Trophoblast cell (in vitro differentiated cells and primary cell): ENCODE results near the gene MAP4K4.

Experiments
- DNase-seq, 2 donors: peaks; one replicate each; pipeline ENCODE4 v3.0.0-alpha.2; 2016
- H2AFZ ChIP-seq: 2 replicates; pipeline ENCODE4 v1.6.1; 2013; ENCODE audit warnings: low read length, moderate library complexity, mild to moderate bottlenecking; ENCODE audit not compliant: insufficient read depth, poor library complexity
- H2AK5ac ChIP-seq: 2 replicates; pipeline ENCODE4 v1.6.1; 2013; ENCODE audit warnings: mild to moderate bottlenecking, low read length
- H2BK120ac ChIP-seq: 2 replicates; pipeline ENCODE4 v1.6.1; 2013; ENCODE audit warnings: low read length, mild to moderate bottlenecking, moderate library complexity; ENCODE audit not compliant: insufficient read depth, poor library complexity
- H2BK12ac ChIP-seq: 2 replicates; pipeline ENCODE4 v1.6.1; 2013; ENCODE audit warnings: mild to moderate bottlenecking, low read length, moderate library complexity
- H2BK5ac ChIP-seq: 2 replicates; pipeline ENCODE4 v1.6.1; 2013; ENCODE audit warnings: low read length, low read depth, moderate library complexity, mild to moderate bottlenecking; ENCODE audit not compliant: poor library complexity
- H3K14ac ChIP-seq: 2 replicates; pipeline ENCODE4 v1.6.1; 2013; ENCODE audit warnings: mild to moderate bottlenecking, low read length
- H3K18ac ChIP-seq: 2 replicates; pipeline ENCODE4 v1.6.1; 2013; ENCODE audit warnings: mild to moderate bottlenecking, low read length
- H3K23ac ChIP-seq: 2 replicates; pipeline ENCODE4 v1.6.1; 2013; ENCODE audit warnings: low read length
- H3K27ac ChIP-seq: 2 replicates; pipeline ENCODE4 v1.5.1; 2013; ENCODE audit warnings: low read depth, mild to moderate bottlenecking, inconsistent platforms, low read length, moderate library complexity
- H3K27me3 ChIP-seq: 2 replicates; pipeline ENCODE4 v1.6.1; 2013; ENCODE audit warnings: inconsistent platforms, mild to moderate bottlenecking, low read length, moderate library complexity; ENCODE audit not compliant: insufficient read depth
- H3K36me3 ChIP-seq, 2 experiments: 1 replicate in 1 of 2; 2 replicates in 1 of 2; pipeline ENCODE4 v1.6.1; 2013; ENCODE audit warnings: low read length in 2 of 2, mild to moderate bottlenecking in 2 of 2, moderate library complexity in 1 of 2; ENCODE audit not compliant: insufficient read depth in 2 of 2, control insufficient read depth in 1 of 2
- H3K4ac ChIP-seq: 2 replicates; pipeline ENCODE4 v1.6.1; 2013; ENCODE audit warnings: low read depth, mild to moderate bottlenecking, low read length, moderate library complexity
- H3K4me1 ChIP-seq, 2 experiments: 1 replicate in 1 of 2; 2 replicates in 1 of 2; pipeline ENCODE4 v1.6.1; 2013; ENCODE audit warnings: low read length in 2 of 2, mild to moderate bottlenecking in 2 of 2, moderate library complexity in 1 of 2; ENCODE audit not compliant: insufficient read depth in 2 of 2, control insufficient read depth in 1 of 2
- H3K4me2 ChIP-seq: 2 replicates; pipeline ENCODE4 v1.6.1; 2013; ENCODE audit warnings: inconsistent platforms, mild to moderate bottlenecking, low read length, moderate library complexity
- H3K4me3 ChIP-seq: 2 replicates; pipeline ENCODE4 v1.5.1; 2013; ENCODE audit warnings: mild to moderate bottlenecking, low read depth, low read length, inconsistent platforms
- H3K79me1 ChIP-seq: one replicate; pipeline ENCODE4 v1.6.1; 2013; ENCODE audit warnings: low read length
- H3K79me2 ChIP-seq: 2 replicates; pipeline ENCODE4 v1.6.1; 2013; ENCODE audit warnings: low read length, mild to moderate bottlenecking; ENCODE audit not compliant: control insufficient read depth, insufficient read depth, poor library complexity
- H3K9ac ChIP-seq: 2 replicates; pipeline ENCODE4 v1.6.1; 2013; ENCODE audit warnings: mild to moderate bottlenecking, low read length
- H3K9me3 ChIP-seq: 2 replicates; pipeline ENCODE4 v1.6.1; 2013; ENCODE audit warnings: low read depth, mild to moderate bottlenecking, control low read depth, inconsistent platforms, low read length; ENCODE audit not compliant: insufficient read depth
- H4K12ac ChIP-seq: 2 replicates; pipeline ENCODE4 v1.6.1; 2013; ENCODE audit warnings: low read depth, mild to moderate bottlenecking, low read length, moderate library complexity
- H4K8ac ChIP-seq: 2 replicates; pipeline ENCODE4 v1.6.1; 2013; ENCODE audit warnings: low read depth, mild to moderate bottlenecking, low read length, moderate library complexity
- H4K91ac ChIP-seq: one replicate; pipeline ENCODE4 v1.6.1; 2013; ENCODE audit warnings: low read depth, mild to moderate bottlenecking, low read length, moderate library complexity
- WGBS: extraction: QIAGEN DNeasy Blood & Tissue Kit; methylation state at CpG from one replicate; pipeline ENCODE4 v1.1.7; 2013; ENCODE audit warnings: missing lambda C conversion rate; ENCODE audit not compliant: insufficient read length, insufficient coverage; ENCODE audit errors: extremely low coverage; 5-methylcytosine and 5-hydroxymethylcytosine counted together

The MAP4K4 gene

DNA sequence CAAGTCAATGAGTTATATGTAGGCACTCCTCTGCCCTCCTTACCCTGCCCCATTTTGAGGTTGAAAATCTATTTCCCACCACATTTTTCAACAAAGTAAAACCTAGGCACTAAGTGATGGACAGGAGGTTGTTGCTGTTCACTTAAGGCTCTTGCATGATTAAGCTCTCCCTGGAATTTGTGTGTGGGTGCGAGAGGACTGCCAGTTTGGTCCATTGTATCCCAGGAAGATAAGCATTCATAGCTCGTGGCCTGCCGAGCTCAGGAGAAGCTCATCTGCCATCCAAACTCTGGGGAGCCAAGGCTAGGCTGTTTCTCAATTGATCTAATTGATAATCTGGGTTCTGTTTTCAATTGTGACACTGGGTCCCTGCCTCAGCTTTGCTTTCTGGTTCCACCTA is 4.7 kb upstream of the MAP4K4 start:
- Histone ChIP-seq H3K27ac (no peak overlapping the region), H3K36me3 (no peaks in the 10 kb centered on the region), H3K4me2 (no peak overlapping the region), H4K12ac (no peak overlapping the region), H4K8ac (no peak overlapping the region), H2AFZ (no peak overlapping the region), H3K27me3 (no peaks in the 10 kb centered on the region), H3K79me2 (peaks cover 3% of the 10 kb centered on the region), H3K14ac (no peak overlapping the region), H3K18ac (no peak overlapping the region), H4K91ac (no peak overlapping the region), H2BK12ac (no peak overlapping the region), H2AK5ac (no peak overlapping the region), H3K79me1 (peaks cover 4% of the 10 kb centered on the region), H2BK5ac (no peak overlapping the region), H3K4me3 (no peak overlapping the region), H3K9ac (no peak overlapping the region), H3K4me1 (peaks cover 4 to 5% of the 10 kb centered on the region in 2 experiments), H3K9me3 (no peaks in the 10 kb centered on the region), H2BK120ac (no peak overlapping the region), H3K4ac (no peak overlapping the region), H3K23ac (no peak overlapping the region)
- no CpG with 5 or more reads among the region's 3 CpGs for WGBS
- DNase-seq = no peak

DNA sequence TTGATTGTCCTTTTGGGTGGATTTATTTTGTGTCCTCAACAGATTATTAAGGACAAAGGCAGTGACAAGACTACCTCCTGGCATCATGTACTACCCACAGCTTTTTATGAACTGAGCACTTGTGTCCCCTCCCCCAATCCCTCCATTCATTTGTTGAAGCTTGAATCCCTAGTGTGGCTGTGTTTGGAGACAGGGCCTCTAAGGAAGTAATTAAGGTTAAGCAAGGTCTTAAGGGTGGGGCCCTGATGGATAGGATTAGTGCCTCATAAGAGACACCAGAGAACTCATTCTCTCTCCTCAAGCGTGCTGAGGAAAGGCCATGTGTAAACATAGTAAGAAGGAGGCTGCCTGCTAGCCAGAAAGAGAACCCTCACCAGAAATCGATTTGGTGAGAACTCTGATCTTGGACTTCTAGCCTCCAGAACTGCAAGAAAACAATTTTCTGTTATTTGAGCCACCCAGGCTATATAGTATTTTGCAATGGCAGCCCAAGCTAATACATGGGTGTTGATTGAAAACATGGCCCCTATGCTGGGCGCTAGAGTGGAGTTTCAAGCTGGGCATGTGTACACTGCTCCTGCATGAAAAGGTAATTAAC is 3.4 kb upstream of the MAP4K4 start:
- Histone ChIP-seq H3K4me2 (no peak overlapping the region), H3K14ac (no peak overlapping the region), H3K27me3 (no peaks in the 10 kb centered on the region), H2BK120ac (no peak overlapping the region), H3K79me1 (peaks cover 10% of the 10 kb centered on the region), H4K8ac (no peak overlapping the region), H3K9me3 (no peaks in the 10 kb centered on the region), H3K4me1 (peaks cover 4 to 5% of the 10 kb centered on the region in 2 experiments), H3K18ac (no peak overlapping the region), H3K4ac (no peak overlapping the region), H2AFZ (no peak overlapping the region), H3K27ac (no peak overlapping the region), H3K4me3 (no peak overlapping the region), H3K9ac (no peak overlapping the region), H2BK12ac (no peak overlapping the region), H4K12ac (no peak overlapping the region), H3K36me3 (no peaks in the 10 kb centered on the region), H2AK5ac (no peak overlapping the region), H3K23ac (no peak overlapping the region), H4K91ac (no peak overlapping the region), H2BK5ac (no peak overlapping the region), H3K79me2 (peaks cover 12% of the 10 kb centered on the region)
- no CpG with 5 or more reads among the region's 3 CpGs for WGBS
- no peak for DNase-seq

DNA sequence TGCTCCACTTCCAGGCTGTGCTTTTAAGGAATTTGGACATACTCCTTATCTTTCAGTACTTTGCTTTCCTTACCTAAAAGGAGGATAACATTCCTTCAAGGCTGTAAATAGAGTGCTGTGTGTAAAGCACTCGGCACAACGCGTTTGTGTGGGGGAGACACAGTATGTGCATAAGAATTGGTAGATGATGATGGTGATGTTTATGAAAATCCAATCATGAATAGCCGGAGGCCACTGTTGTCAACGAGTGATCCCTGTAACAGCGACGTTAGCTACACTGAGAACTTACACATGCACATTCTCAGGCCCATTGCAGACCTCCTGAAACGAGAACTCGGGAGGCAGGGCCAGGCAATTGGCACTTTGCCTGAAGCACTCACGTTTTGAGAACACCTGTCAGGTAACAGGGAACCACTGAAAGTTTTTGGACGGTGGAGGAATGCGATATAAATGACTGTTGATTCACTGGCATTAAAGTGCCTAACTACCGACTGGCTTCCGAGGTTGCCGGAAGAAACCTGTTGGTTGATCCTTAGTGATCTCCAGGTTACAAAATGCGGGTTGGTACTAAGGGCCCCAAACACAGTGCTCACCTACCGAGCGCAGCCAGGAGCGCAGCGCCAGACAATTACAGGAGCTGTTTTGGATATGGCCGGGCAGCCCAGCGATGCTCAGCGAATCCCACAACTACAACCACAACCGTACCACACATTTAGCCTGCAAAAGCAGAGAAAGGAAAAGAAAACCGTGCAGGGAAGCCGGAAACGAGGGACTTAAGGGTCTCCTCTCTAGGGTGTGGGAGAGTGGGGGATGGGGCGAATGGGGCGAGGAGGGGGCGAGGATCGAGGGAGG is 1.0 kb upstream of the MAP4K4 start:
- no peak overlapping the region for H3K14ac ChIP-seq
- peak overlapping the region; percentile 61 for H2AFZ ChIP-seq
- H4K12ac ChIP-seq = peak overlapping the region; percentile 6
- peak overlapping the region; percentile 91 for H3K4me2 ChIP-seq
- H2BK5ac ChIP-seq = no peak overlapping the region
- no peaks in the 10 kb centered on the region for H3K36me3 ChIP-seq
- peaks cover 10% of the 10 kb centered on the region for H3K79me1 ChIP-seq
- H2AK5ac ChIP-seq = no peak overlapping the region
- peak overlapping the region; percentile 65 for H3K18ac ChIP-seq
- peaks cover 4 to 5% of the 10 kb centered on the region in 2 experiments for H3K4me1 ChIP-seq
- H3K27ac ChIP-seq = peak overlapping the region; percentile 56
- H3K9ac ChIP-seq = peak overlapping the region; percentile 74
- H2BK12ac ChIP-seq = no peak overlapping the region
- DNase-seq = peak; percentile 47 to 76
- peak overlapping the region; percentile 44 for H3K4ac ChIP-seq
- peak overlapping the region; percentile 65 for H3K4me3 ChIP-seq
- peak overlapping the region; percentile 93 for H4K91ac ChIP-seq
- peaks cover 17% of the 10 kb centered on the region for H3K79me2 ChIP-seq
- H3K23ac ChIP-seq = no peak overlapping the region
- no CpG with 5 or more reads among the region's 31 CpGs for WGBS
- H2BK120ac ChIP-seq = peak overlapping the region; percentile 62
- H3K9me3 ChIP-seq = no peaks in the 10 kb centered on the region
- H3K27me3 ChIP-seq = no peaks in the 10 kb centered on the region
- H4K8ac ChIP-seq = peak overlapping the region; percentile 89

DNA sequence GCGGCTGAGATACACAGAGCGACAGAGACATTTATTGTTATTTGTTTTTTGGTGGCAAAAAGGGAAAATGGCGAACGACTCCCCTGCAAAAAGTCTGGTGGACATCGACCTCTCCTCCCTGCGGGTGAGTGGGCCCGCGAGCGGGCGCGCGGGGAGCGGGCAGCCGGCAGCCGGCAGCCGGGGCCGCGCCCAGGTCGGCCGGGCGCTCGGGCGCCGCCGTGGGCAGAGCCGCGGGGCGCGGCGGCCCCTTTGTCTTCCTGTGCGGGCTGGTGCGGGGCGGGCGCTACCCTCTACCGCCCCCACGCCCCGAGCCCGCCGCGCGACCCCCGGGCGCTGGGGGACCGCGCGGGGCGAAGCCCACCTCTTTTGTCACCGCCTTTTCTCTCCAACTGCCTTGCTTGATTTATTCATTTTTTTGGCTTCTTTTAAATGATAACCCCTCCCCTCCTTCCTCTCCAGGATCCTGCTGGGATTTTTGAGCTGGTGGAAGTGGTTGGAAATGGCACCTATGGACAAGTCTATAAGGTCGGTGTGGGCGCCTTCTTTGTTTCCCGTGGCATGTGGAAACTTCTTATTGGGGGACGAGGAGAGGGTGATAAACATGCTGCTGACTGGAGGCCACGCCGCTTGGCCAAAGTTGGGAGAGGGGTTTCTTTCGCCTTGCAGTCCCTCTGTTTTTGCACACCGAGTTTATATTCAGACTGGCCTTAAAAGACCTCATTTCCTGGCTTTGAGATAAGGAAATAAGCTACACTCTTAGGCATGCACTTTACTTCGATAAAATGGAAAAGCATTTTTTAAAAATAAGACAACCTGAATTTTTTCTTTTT is 722 bp downstream of the MAP4K4 start:
- peak overlapping the region; percentile 96 for H3K9ac ChIP-seq
- peak overlapping the region; percentile 80 for H3K4ac ChIP-seq
- peak overlapping the region; percentile 93 for H3K4me3 ChIP-seq
- peak overlapping the region; percentile 84 for H2BK5ac ChIP-seq
- peak overlapping the region; percentile 90 for H3K14ac ChIP-seq
- peak overlapping the region; percentile 91 for H4K91ac ChIP-seq
- peak overlapping the region; percentile 86 for H2BK120ac ChIP-seq
- no peaks in the 10 kb centered on the region for H3K27me3 ChIP-seq
- H3K18ac ChIP-seq = peak overlapping the region; percentile 46
- WGBS = no CpG with 5 or more reads among the region's 57 CpGs
- H3K79me2 ChIP-seq = peaks cover 28% of the 10 kb centered on the region
- H3K4me1 ChIP-seq = peaks cover 4 to 5% of the 10 kb centered on the region in 2 experiments
- DNase-seq = peak; percentile 17 to 57
- H3K23ac ChIP-seq = no peak overlapping the region
- H4K12ac ChIP-seq = peak overlapping the region; percentile 69
- peak overlapping the region; percentile 82 for H4K8ac ChIP-seq
- H2BK12ac ChIP-seq = no peak overlapping the region
- peak overlapping the region; percentile 30 for H2AFZ ChIP-seq
- peak overlapping the region; percentile 89 for H3K27ac ChIP-seq
- peaks cover 10% of the 10 kb centered on the region for H3K79me1 ChIP-seq
- H3K36me3 ChIP-seq = peaks cover 3 to 7% of the 10 kb centered on the region in 2 experiments
- no peaks in the 10 kb centered on the region for H3K9me3 ChIP-seq
- H2AK5ac ChIP-seq = peak overlapping the region; percentile 40
- peak overlapping the region; percentile 94 for H3K4me2 ChIP-seq
